IMR-90 (cell line): Measurements from ENCODE around the gene FOXO1. TPM values are rescaled to one million over a fixed set of nuclear protein-coding genes. Genes with fewer than 3 reads are reported as not detected.

Experiments
- ATAC-seq: fragments of 200-7000 bp; cut with Tn5 transposase; 2 replicates; pipeline ENCODE4 v1.9.1; 2020; ENCODE audit warnings: low read depth, mild to moderate bottlenecking, moderate library complexity
- BruUV-seq: library from RNA; stranded (reverse); fragments of 400-500 nt; replicated peaks from 2 replicates; lab custom pipeline; 2021; lab: Mats Ljungman, UMichigan
- CTCF ChIA-PET: fragments of 300-600 bp; formaldehyde crosslinking; extraction: SDS; loops from one replicate; lab custom pipeline; 2021; ENCODE audit warnings: antibody characterized with exemption; lab: Yijun Ruan, JAX
- POLR2A ChIA-PET: fragments of 300-600 bp; sonication (Branson Sonifier 250); formaldehyde crosslinking; loops from one replicate; lab custom pipeline; 2022; ENCODE audit warnings: antibody characterized with exemption; ENCODE audit not compliant: unreplicated experiment; lab: Charles Lee
- DNase-seq: peaks from one replicate; pipeline ENCODE4 v3.0.0; 2013
- H2AFZ ChIP-seq: replicated peaks from 2 replicates; pipeline ENCODE3; 2013; ENCODE audit warnings: low read length, mild to moderate bottlenecking; ENCODE audit not compliant: poor library complexity
- H2AK5ac ChIP-seq: 2 replicates; pipeline ENCODE4 v1.6.1; 2013; ENCODE audit warnings: low read depth, low read length, inconsistent platforms
- H2AK9ac ChIP-seq: replicated peaks from 2 replicates; pipeline ENCODE3; 2013; ENCODE audit warnings: mild to moderate bottlenecking, low read depth, low read length, moderate library complexity; ENCODE audit not compliant: poor library complexity
- H2BK120ac ChIP-seq: 2 replicates; pipeline ENCODE4 v1.6.1; 2013; ENCODE audit warnings: low read depth, low read length, inconsistent platforms
- H2BK15ac ChIP-seq: 3 replicates; pipeline ENCODE4 v1.6.1; 2013; ENCODE audit warnings: low read depth, low read length, inconsistent platforms
- H2BK20ac ChIP-seq: 2 replicates; pipeline ENCODE4 v1.6.1; 2013; ENCODE audit warnings: low read depth, mild to moderate bottlenecking, inconsistent platforms, low read length, moderate library complexity
- H2BK5ac ChIP-seq: 2 replicates; pipeline ENCODE4 v1.6.1; 2013; ENCODE audit warnings: mild to moderate bottlenecking, low read depth, low read length, inconsistent platforms; ENCODE audit not compliant: poor library complexity, severe bottlenecking
- H3K14ac ChIP-seq: replicated peaks from 2 replicates; pipeline ENCODE4 v1.6.1; 2013; ENCODE audit warnings: low read depth, low read length, inconsistent platforms
- H3K18ac ChIP-seq: 2 replicates; pipeline ENCODE4 v1.6.1; 2013; ENCODE audit warnings: low read depth, low read length, control low read depth
- H3K23ac ChIP-seq: 2 replicates; pipeline ENCODE4 v1.6.1; 2013; ENCODE audit warnings: low read depth, low read length, inconsistent platforms
- H3K27ac ChIP-seq: 2 replicates; pipeline ENCODE4 v1.5.1; 2013; ENCODE audit warnings: mild to moderate bottlenecking, control low read depth, low read length; ENCODE audit not compliant: insufficient read depth
- H3K27me3 ChIP-seq: 2 replicates; pipeline ENCODE4 v1.6.1; 2013; ENCODE audit warnings: low read length; ENCODE audit not compliant: control insufficient read depth, insufficient read depth
- H3K36me3 ChIP-seq: 2 replicates; pipeline ENCODE4 v1.6.1; 2013; ENCODE audit warnings: low read length, mixed read lengths; ENCODE audit not compliant: control insufficient read depth, insufficient read depth
- H3K4ac ChIP-seq: 2 replicates; pipeline ENCODE4 v1.6.1; 2013; ENCODE audit warnings: low read depth, low read length, inconsistent platforms
- H3K4me1 ChIP-seq: 2 replicates; pipeline ENCODE4 v1.6.1; 2013; ENCODE audit warnings: low read length, mixed read lengths; ENCODE audit not compliant: control insufficient read depth, insufficient read depth
- H3K4me2 ChIP-seq: 2 replicates; pipeline ENCODE4 v1.6.1; 2013; ENCODE audit warnings: low read depth, mild to moderate bottlenecking, control low read depth, low read length, moderate library complexity
- H3K4me3 ChIP-seq: 2 replicates; pipeline ENCODE4 v1.5.1; 2013; ENCODE audit warnings: low read depth, mild to moderate bottlenecking, control low read depth, low read length, moderate library complexity; ENCODE audit not compliant: insufficient read depth
- H3K56ac ChIP-seq: 2 replicates; pipeline ENCODE4 v1.6.1; 2013; ENCODE audit warnings: low read length, inconsistent platforms; ENCODE audit not compliant: insufficient read depth; ENCODE audit errors: extremely low read depth
- H3K79me1 ChIP-seq, 2 experiments: 2 replicates each; pipeline ENCODE4 v1.6.1; 2013; ENCODE audit warnings: low read length in 2 of 2, inconsistent platforms in 1 of 2, low read depth in 1 of 2
- H3K9ac ChIP-seq: 2 replicates; pipeline ENCODE4 v1.6.1; 2013; ENCODE audit warnings: low read depth, low read length, control low read depth
- H3K9me1 ChIP-seq: 2 replicates; pipeline ENCODE4 v1.6.1; 2013; ENCODE audit warnings: low read length, inconsistent platforms; ENCODE audit not compliant: insufficient read depth
- H3K9me3 ChIP-seq: 2 replicates; pipeline ENCODE4 v1.6.1; 2013; ENCODE audit warnings: low read length; ENCODE audit not compliant: control insufficient read depth, insufficient read depth
- H4K20me1 ChIP-seq: 2 replicates; pipeline ENCODE4 v1.6.1; 2013; ENCODE audit warnings: low read length, inconsistent platforms; ENCODE audit not compliant: insufficient read depth
- H4K5ac ChIP-seq: 2 replicates; pipeline ENCODE4 v1.6.1; 2013; ENCODE audit warnings: mild to moderate bottlenecking, low read depth, low read length, control low read depth
- H4K8ac ChIP-seq, 2 experiments: 2 replicates each; pipeline ENCODE4 v1.6.1; 2013; ENCODE audit warnings: low read depth in 2 of 2, low read length in 2 of 2, control low read depth in 1 of 2, inconsistent platforms in 1 of 2
- H4K91ac ChIP-seq: 2 replicates; pipeline ENCODE4 v1.6.1; 2013; ENCODE audit warnings: low read depth, low read length, inconsistent platforms; ENCODE audit not compliant: insufficient read depth
- CEBPB ChIP-seq: IDR thresholded peaks from 2 replicates; pipeline ENCODE4 v1.6.1; 2012; ENCODE audit warnings: low read depth, low read length, improper control_type of control experiment
- FOS ChIP-seq: fragments of 150-350 bp; IDR thresholded peaks from 2 replicates; pipeline ENCODE4 v1.6.1; 2016; ENCODE audit warnings: low read depth, low read length
- MXI1 ChIP-seq: IDR thresholded peaks from 2 replicates; pipeline ENCODE4 v1.6.1; 2012; ENCODE audit warnings: low read depth, mild to moderate bottlenecking, low read length, moderate library complexity, borderline replicate concordance
- NFE2L2 ChIP-seq: fragments of 150-350 bp; IDR thresholded peaks from 2 replicates; pipeline ENCODE4 v1.6.1; 2016; ENCODE audit warnings: low read depth, mild to moderate bottlenecking, low read length
- RAD21 ChIP-seq: IDR thresholded peaks from 2 replicates; pipeline ENCODE4 v1.6.1; 2012; ENCODE audit warnings: low read length, improper control_type of control experiment
- WGBS, 2 experiments: methylation state at CpG; one replicate each; pipeline versions ENCODE4 v1.1.5 to v1.1.7; 2013; ENCODE audit warnings: missing lambda C conversion rate in 2 of 2; ENCODE audit not compliant: insufficient read length in 1 of 2; ENCODE audit errors: extremely low coverage in 2 of 2; 5-methylcytosine and 5-hydroxymethylcytosine counted together
- dilution Hi-C: fragments of 300-500 bp; cut with HindIII; formaldehyde crosslinking; loops from one replicate; pipeline ENCODE4 v1.14.3; 2018; ENCODE audit warnings: low sequenced_read_pairs; ENCODE audit not compliant: unreplicated experiment
- in situ Hi-C: fragments of 300-500 bp; cut with MboI; formaldehyde crosslinking; loops from 3 replicates; pipeline ENCODE4 v1.14.3; 2019; ENCODE audit warnings: low sequenced_read_pairs, inconsistent platforms, mixed read lengths
- intact Hi-C: fragments of 100-400 bp; cut with micrococcal nuclease; formaldehyde crosslinking; loops from 2 replicates; pipeline ENCODE4 v1.10.0; 2022
- polyA plus RNA-seq, 3 experiments: library from polyadenylated mRNA; depleted of rRNA; stranded (reverse); fragments of >200 nt; gene quantifications; 2 replicates each; pipeline ENCODE4 v1.2.3, GENCODE V29; 2012; ENCODE audit warnings: low replicate concordance in 1 of 3
- total RNA-seq: library from RNA; depleted of rRNA; stranded (reverse); fragments of >200 nt; gene quantifications from 2 replicates; pipeline ENCODE4 v1.2.3, GENCODE V29; 2012

Gene FOXO1
- total and polyA plus RNA-seq, 2 of the 4 experiments (the other 2 are of a cell fraction), result 0.12 to 0.18 TPM

GRCh38 chr13:40537146-40537895 lies 129.1 kb downstream of the FOXO1 start:
- no peaks in the 10 kb centered on the region for H3K36me3 ChIP-seq
- no peak overlapping the region for H3K9ac ChIP-seq
- no peak overlapping the region for H2BK120ac ChIP-seq
- ChIA-PET CTCF (no interaction called here), POLR2A (no interaction called here)
- no peak overlapping the region for H2BK20ac ChIP-seq
- H3K14ac ChIP-seq, result no peak overlapping the region
- no peak for TF ChIP-seq RAD21
- TF ChIP-seq CEBPB, result no peak
- TF ChIP-seq MXI1, result no peak
- TF ChIP-seq NFE2L2, result no peak
- no peak for TF ChIP-seq FOS
- H3K56ac ChIP-seq, result no peak overlapping the region
- H3K4me3 ChIP-seq, result no peak overlapping the region
- H2BK5ac ChIP-seq, result no peak overlapping the region
- H2AFZ ChIP-seq, result no peak overlapping the region
- dilution Hi-C loops, result no loop called here
- BruUV-seq, result no TSS peak
- no peaks in the 10 kb centered on the region for H3K9me1 ChIP-seq
- H3K18ac ChIP-seq, result no peak overlapping the region
- in situ Hi-C loops, result no loop called here
- no peak for ATAC-seq
- no peak overlapping the region for H2AK9ac ChIP-seq
- no peak overlapping the region for H3K23ac ChIP-seq
- no peak overlapping the region for H2BK15ac ChIP-seq
- H4K20me1 ChIP-seq, result no peaks in the 10 kb centered on the region
- no peaks in the 10 kb centered on the region for H3K27me3 ChIP-seq
- no peak overlapping the region for H3K4ac ChIP-seq
- 93% methylated on average over 3 of the region's 13 CpGs; no CpG with 5 or more reads in 1 of the 2 experiments for WGBS, 2 experiments
- intact Hi-C loops, result no loop called here
- peaks cover 2% of the 10 kb centered on the region; the same call in 1 of the 2 replicates for H3K4me1 ChIP-seq
- H2AK5ac ChIP-seq, result no peak overlapping the region
- no peak overlapping the region for H4K5ac ChIP-seq
- no peak overlapping the region for H4K8ac ChIP-seq
- no peaks in the 10 kb centered on the region for H3K79me1 ChIP-seq
- H4K91ac ChIP-seq, result no peak overlapping the region
- H3K4me2 ChIP-seq, result no peak overlapping the region
- no peak overlapping the region for H3K27ac ChIP-seq
- no peak for DNase-seq
- H3K9me3 ChIP-seq, result no peaks in the 10 kb centered on the region
